K562 (cell line): ENCODE results near the gene UPK3A. TPM values are rescaled to one million over a fixed set of nuclear protein-coding genes. Genes with fewer than 3 reads are reported as not detected.

Source experiments
- ATAC-seq: fragments of 200-7000 bp; cut with Tn5 transposase; 3 replicates; pipeline ENCODE4 v1.9.1; 2020; ENCODE audit warnings: moderate library complexity
- BruUV-seq: library from RNA; stranded (reverse); fragments of 400-500 nt; replicated peaks from 2 replicates; lab custom pipeline; 2021; lab: Mats Ljungman, UMichigan
- CTCF ChIA-PET: fragments of 300-600 bp; formaldehyde crosslinking; extraction: SDS; loops from one replicate; lab custom pipeline; 2021; ENCODE audit warnings: low intra/inter-chr PET ratio; lab: Yijun Ruan, JAX
- POLR2A ChIA-PET: fragments of 300-600, 350-650 bp; sonication (Branson Sonifier 250); formaldehyde crosslinking; extraction: SDS; loops from one replicate; lab custom pipeline; 2021; ENCODE audit warnings: antibody characterized with exemption, inconsistent platforms; lab: Yijun Ruan, JAX
- DNase-seq, 4 experiments: peaks; one replicate each; pipeline versions ENCODE4 v3.0.0 to v3.0.0-alpha.2; 2011 to 2018; ENCODE audit warnings: low spot score in 3 of 4, mixed read lengths in 3 of 4; ENCODE audit errors: extremely low read depth in 1 of 4
- FAIRE-seq: peaks from 2 replicates; lab custom pipeline; 2011; peaks lifted over from hg19 to GRCh38; lab: Jason Lieb, UNC
- H2AFZ ChIP-seq: 2 replicates; pipeline ENCODE4 v1.6.0; 2011; ENCODE audit warnings: low read depth, low read length, control low read depth, inconsistent platforms
- H3K27ac ChIP-seq: fragments of 200-600 bp; 3 replicates; pipeline ENCODE4 v1.8.0; 2011; ENCODE audit warnings: low read depth, mild to moderate bottlenecking, control low read depth, inconsistent platforms, low read length, moderate library complexity, mixed read lengths; ENCODE audit errors: extremely low read depth
- H3K27me3 ChIP-seq, 2 experiments: fragments of 300-600 bp in 1 of 2; 2 replicates in 1 of 2; 3 replicates in 1 of 2; pipeline versions ENCODE4 v1.6.0 to v1.8.0; 2011; ENCODE audit warnings: inconsistent platforms in 2 of 2, low read length in 2 of 2, mild to moderate bottlenecking in 1 of 2, mixed read lengths in 1 of 2, moderate library complexity in 1 of 2; ENCODE audit not compliant: control insufficient read depth in 2 of 2, insufficient read depth in 2 of 2
- H3K36me3 ChIP-seq: fragments of 300-600 bp; 3 replicates; pipeline ENCODE4 v1.8.0; 2011; ENCODE audit warnings: mild to moderate bottlenecking, low read length, inconsistent platforms; ENCODE audit not compliant: control insufficient read depth, insufficient read depth
- H3K4me1 ChIP-seq, 2 experiments: fragments of 200-600 bp in 1 of 2; replicated peaks in 1 of 2; 2 replicates in 1 of 2; 3 replicates in 1 of 2; pipeline versions ENCODE4 v1.5.1 to v1.8.0; 2011; ENCODE audit warnings: inconsistent platforms in 2 of 2, low read length in 2 of 2, mild to moderate bottlenecking in 1 of 2, mixed read lengths in 1 of 2, moderate library complexity in 1 of 2; ENCODE audit not compliant: control insufficient read depth in 2 of 2, insufficient read depth in 2 of 2
- H3K4me2 ChIP-seq: 2 replicates; pipeline ENCODE4 v1.6.1; 2011; ENCODE audit warnings: low read length, control low read depth, inconsistent platforms, mixed read lengths; ENCODE audit not compliant: insufficient read depth
- H3K4me3 ChIP-seq: fragments of 200-600 bp; sonication (generic), shearing (Covaris generic); 2 replicates; pipeline ENCODE4 v1.5.1; 2016; ENCODE audit warnings: control low read depth, inconsistent platforms
- H3K79me2 ChIP-seq: fragments of 200-600 bp; 3 replicates; pipeline ENCODE4 v1.8.0; 2011; ENCODE audit warnings: low read length, inconsistent platforms; ENCODE audit not compliant: control insufficient read depth, insufficient read depth
- H3K9ac ChIP-seq, 2 experiments: 2 replicates each; pipeline versions ENCODE4 v1.6.0 to v1.6.1; 2011; ENCODE audit warnings: low read depth in 2 of 2, low read length in 2 of 2, control low read depth in 1 of 2, inconsistent platforms in 1 of 2, mild to moderate bottlenecking in 1 of 2, mixed read lengths in 1 of 2; ENCODE audit not compliant: insufficient read depth in 1 of 2
- H3K9me1 ChIP-seq: one replicate; pipeline ENCODE4 v1.6.0; 2011; ENCODE audit warnings: inconsistent platforms, mild to moderate bottlenecking, low read length, moderate library complexity; ENCODE audit not compliant: control insufficient read depth, insufficient read depth
- H3K9me3 ChIP-seq: replicated peaks from 2 replicates; pipeline ENCODE4 v1.5.1; 2011; ENCODE audit warnings: low read depth, low read length, inconsistent platforms; ENCODE audit not compliant: control insufficient read depth, insufficient read depth
- H4K20me1 ChIP-seq: replicated peaks from 2 replicates; pipeline ENCODE4 v1.6.1; 2011; ENCODE audit warnings: low read length, inconsistent platforms, mixed read lengths; ENCODE audit not compliant: control insufficient read depth, insufficient read depth
- MCM3 ChIP-seq: fragments of 450-650 bp; IDR thresholded peaks from 2 replicates; pipeline ENCODE4 v1.6.1; 2016
- POLR2G ChIP-seq: fragments of 200-400 bp; formaldehyde crosslinking; IDR thresholded peaks from 2 replicates; pipeline ENCODE4 v1.6.1; 2017; ENCODE audit warnings: low read depth, mild to moderate bottlenecking, antibody characterized with exemption, low read length, moderate library complexity
- TCF3 ChIP-seq: sonication (generic); formaldehyde crosslinking; IDR thresholded peaks from 2 replicates; pipeline ENCODE4 v1.4.0; 2020; ENCODE audit warnings: mild to moderate bottlenecking, missing genetic modification reagents
- ZNF766 ChIP-seq: fragments of 200-800 bp; sonication (Bioruptor generic); conservative IDR thresholded peaks from 2 replicates; pipeline ENCODE4 v1.6.1; 2016; ENCODE audit warnings: missing genetic modification characterization, missing compliant biosample characterization
- WGBS: fragments of 100-300 bp; shearing (Covaris generic); methylation state at CpG from one replicate; pipeline ENCODE4 v1.1.6; 2016; ENCODE audit warnings: low coverage, mixed read lengths; ENCODE audit not compliant: insufficient coverage; ENCODE audit errors: missing lambda C conversion rate; 5-methylcytosine and 5-hydroxymethylcytosine counted together
- in situ Hi-C: fragments of 300-500 bp; cut with MboI; formaldehyde crosslinking; loops from 4 replicates; pipeline ENCODE4 v1.15.0; 2018; ENCODE audit warnings: inconsistent platforms, mixed read lengths
- intact Hi-C: fragments of 100-400 bp; cut with micrococcal nuclease; formaldehyde crosslinking; loops from 2 replicates; pipeline ENCODE4 v1.14.2; 2022
- polyA plus RNA-seq, 8 experiments: library from polyadenylated mRNA; depleted of rRNA in 4 of 8; stranded (reverse) in 5 of 8; unstranded in 3 of 8; fragments of >200 nt; fragmentation: Nextera tagmentation in 2 of 8; fragmentation: Illumina TruSeq in 1 of 8; extraction: Ambion mirVana in 2 of 8; extraction: Trizol in 1 of 8; gene quantifications; 2 replicates each; pipeline versions ENCODE4 v1.2.1 to v1.2.3, GENCODE V29; 2011 to 2014; ENCODE audit warnings: inconsistent platforms in 1 of 8, missing spikeins in 1 of 8
- total RNA-seq, 7 experiments: library from RNA; depleted of rRNA in 6 of 7; stranded (reverse); fragments of >200 nt in 6 of 7; fragmentation: Illumina TruSeq in 2 of 7; extraction: Trizol in 2 of 7; gene quantifications; 2 replicates each; pipeline versions ENCODE4 v1.2.1 to v1.2.3, GENCODE V29; 2011 to 2021; ENCODE audit warnings: low replicate concordance in 1 of 7

Gene UPK3A
- total and polyA plus RNA-seq, 9 of the 15 experiments (the other 6 are each of a cell fraction or from before 2014, with no cell fraction given) = not detected

DNA sequence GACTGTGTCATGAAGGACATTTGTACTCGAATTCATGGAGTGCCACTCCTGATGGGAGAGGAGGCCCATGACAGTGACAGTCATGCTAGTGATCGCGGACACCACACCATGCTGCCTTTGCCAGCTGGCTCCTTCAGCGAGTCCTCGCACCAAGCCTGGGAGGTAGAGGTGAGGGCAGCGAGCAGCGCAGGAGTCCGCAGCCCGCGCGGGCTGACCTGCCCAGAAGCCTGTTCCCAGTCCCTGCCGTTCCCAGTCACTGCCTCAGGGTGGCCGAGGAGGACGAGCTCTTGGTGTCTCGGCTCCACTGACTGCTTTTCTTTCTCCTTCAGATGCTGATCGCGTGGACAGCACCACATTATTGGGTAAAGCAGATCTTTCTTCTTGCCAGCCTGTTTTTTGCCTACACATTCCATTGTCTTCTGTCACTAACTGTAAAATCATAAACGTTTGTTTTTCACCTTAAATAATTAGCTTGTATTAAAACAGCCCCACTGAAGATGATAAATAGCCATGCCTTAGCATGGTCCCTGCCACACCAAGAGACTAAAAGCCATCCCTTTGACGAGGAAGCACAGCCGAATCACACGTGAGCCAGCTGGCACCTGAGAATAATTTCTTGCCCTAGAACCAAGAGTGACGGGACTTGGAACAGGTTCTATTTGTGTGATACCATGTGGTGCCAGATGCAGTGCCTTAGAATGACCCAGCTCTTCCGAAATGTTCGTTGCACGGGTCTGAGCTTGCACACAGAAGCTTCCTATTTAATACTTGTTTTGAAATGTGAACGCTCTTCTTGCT is 50.5 kb downstream of the UPK3A start:
- intact Hi-C loops (no loop called here), in situ Hi-C loops (no loop called here)
- Histone ChIP-seq H3K4me2 (no peak overlapping the region), H3K4me3 (no peak overlapping the region), H4K20me1 (no peaks in the 10 kb centered on the region), H3K36me3 (peaks cover 87% of the 10 kb centered on the region; the same call in 2 of the 3 replicates), H3K27ac (no peak overlapping the region), H3K79me2 (no peaks in the 10 kb centered on the region), H3K9me3 (no peaks in the 10 kb centered on the region), H2AFZ (no peak overlapping the region), H3K9me1 (no peaks in the 10 kb centered on the region), H3K4me1 (no peaks in the 10 kb centered on the region), H3K9ac (no peak overlapping the region), H3K27me3 (no peaks in the 10 kb centered on the region)
- ATAC-seq = no peak
- no peak for FAIRE-seq
- ChIA-PET CTCF (no interaction called here), POLR2A (no interaction called here)
- BruUV-seq = no TSS peak
- DNase-seq = no peak
- TF ChIP-seq MCM3 (no peak), POLR2G (0 out of 2 replicates have a peak, but pooled peaks have one; percentile 18)
- 85% methylated on average over 16 of the region's 26 CpGs for WGBS

DNA sequence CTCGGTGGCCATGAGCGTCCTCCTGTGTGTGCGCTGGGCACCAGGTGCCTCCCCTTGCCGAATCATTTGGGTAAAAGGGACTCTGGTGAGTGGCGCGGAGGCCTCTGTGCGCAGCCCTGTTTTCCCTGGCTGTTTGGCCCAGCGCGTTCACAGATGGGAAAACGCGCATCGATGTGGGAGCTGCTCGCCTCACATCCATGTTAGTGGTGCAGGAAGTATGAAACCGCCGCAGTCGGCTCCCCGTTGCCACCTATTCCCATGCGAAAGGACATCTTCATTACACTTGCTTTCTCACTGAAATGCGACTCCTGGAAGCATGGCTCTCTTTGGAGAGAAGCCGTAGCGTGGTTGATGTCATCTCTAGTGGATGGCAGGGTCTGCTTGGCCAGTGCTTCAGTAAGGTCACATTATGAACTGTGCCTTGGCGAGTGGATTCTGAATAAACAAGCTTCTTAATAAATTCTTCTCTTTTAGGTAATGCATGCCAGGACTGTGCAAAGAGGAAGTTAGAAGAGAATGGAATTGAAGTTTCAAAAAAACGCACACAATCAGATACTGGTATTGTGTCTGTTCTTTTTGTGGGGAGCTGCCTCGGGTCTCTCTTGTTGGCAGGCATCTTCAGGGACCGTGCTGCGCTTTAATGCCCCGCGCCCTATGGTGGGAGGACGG is 51.2 kb downstream of the UPK3A start:
- no peak for DNase-seq
- intact Hi-C loops = no loop called here
- H3K4me2 ChIP-seq = no peak overlapping the region
- BruUV-seq = no TSS peak
- no peaks in the 10 kb centered on the region for H4K20me1 ChIP-seq
- H3K27ac ChIP-seq = no peak overlapping the region
- CTCF ChIA-PET = no interaction called here
- H3K4me1 ChIP-seq = no peaks in the 10 kb centered on the region
- H2AFZ ChIP-seq = no peak overlapping the region
- ATAC-seq = no peak
- no peak overlapping the region for H3K4me3 ChIP-seq
- no peaks in the 10 kb centered on the region for H3K9me3 ChIP-seq
- H3K36me3 ChIP-seq = peaks cover 86% of the 10 kb centered on the region; the same call in 2 of the 3 replicates
- TF ChIP-seq TCF3 (CRISPR knock-in tag) (no peak), POLR2G (0 out of 2 replicates have a peak, but pooled peaks have one; percentile 19), ZNF766 (CRISPR knock-in tag) (no peak)
- no peaks in the 10 kb centered on the region for H3K79me2 ChIP-seq
- in situ Hi-C loops = no loop called here
- no peaks in the 10 kb centered on the region for H3K9me1 ChIP-seq
- H3K27me3 ChIP-seq = no peaks in the 10 kb centered on the region
- FAIRE-seq = no peak
- POLR2A ChIA-PET = no interaction called here
- 99% methylated on average over 24 of the region's 29 CpGs for WGBS
- H3K9ac ChIP-seq = no peak overlapping the region
